SU-DHL-6 (cell line): ENCODE measurements around the gene B3GALT5.

ENCODE experiments used
- H2AFZ ChIP-seq: fragments of 200-600 bp; sonication (generic); 2 replicates; pipeline ENCODE4 v1.6.1; 2014; ENCODE audit warnings: low read depth, mild to moderate bottlenecking, moderate library complexity, mixed read lengths, antibody characterized with exemption, low read length; ENCODE audit not compliant: severe bottlenecking
- H3F3A ChIP-seq: fragments of 200-600 bp; shearing (Covaris generic); 2 replicates; pipeline ENCODE4 v1.6.0; 2016; ENCODE audit warnings: antibody characterized with exemption, mild to moderate bottlenecking; ENCODE audit not compliant: insufficient read depth
- H3K27ac ChIP-seq: fragments of 200-600 bp; sonication (generic); 2 replicates; pipeline ENCODE4 v1.5.1; 2016; ENCODE audit warnings: low read depth, mild to moderate bottlenecking, low read length, moderate library complexity, mixed read lengths
- H3K27me3 ChIP-seq: fragments of 200-600 bp; sonication (generic), shearing (Covaris generic); 2 replicates; pipeline ENCODE4 v1.6.0; 2014; ENCODE audit warnings: mild to moderate bottlenecking, low read length
- H3K36me3 ChIP-seq: fragments of 200-600 bp; sonication (generic); 2 replicates; pipeline ENCODE4 v1.6.1; 2014; ENCODE audit warnings: mild to moderate bottlenecking, low read length, mixed read lengths
- H3K4me2 ChIP-seq: fragments of 300-600, 200-600 bp; shearing (Covaris generic), sonication (generic); 2 replicates; pipeline ENCODE4 v1.6.0; 2014; ENCODE audit warnings: low read length, low read depth, mild to moderate bottlenecking; ENCODE audit not compliant: poor library complexity, severe bottlenecking
- H3K4me3 ChIP-seq: fragments of 200-600 bp; sonication (generic); 2 replicates; pipeline ENCODE4 v1.5.1; 2014; ENCODE audit warnings: antibody characterized with exemption, low read length, mild to moderate bottlenecking, mixed read lengths; ENCODE audit not compliant: insufficient read depth, poor library complexity, severe bottlenecking
- H3K79me2 ChIP-seq: fragments of 200-600 bp; sonication (generic); 2 replicates; pipeline ENCODE4 v1.6.1; 2014; ENCODE audit warnings: mild to moderate bottlenecking, low read length, moderate library complexity; ENCODE audit not compliant: insufficient read depth
- H3K9ac ChIP-seq: fragments of 200-600 bp; sonication (generic); 2 replicates; pipeline ENCODE4 v1.7.0; 2014; ENCODE audit warnings: mild to moderate bottlenecking, low read length
- H3K9me2 ChIP-seq: fragments of 200-600 bp; sonication (generic); replicated peaks from 2 replicates; pipeline ENCODE4 v1.6.1; 2014; ENCODE audit warnings: low read length; ENCODE audit not compliant: insufficient read depth
- H3K9me3 ChIP-seq: fragments of 200-600 bp; sonication (generic); 2 replicates; pipeline ENCODE4 v1.6.1; 2014; ENCODE audit warnings: low read length, mixed read lengths; ENCODE audit not compliant: insufficient read depth
- H4K20me1 ChIP-seq: fragments of 200-600 bp; sonication (generic); 2 replicates; pipeline ENCODE4 v1.6.1; 2014; ENCODE audit warnings: low read depth, mild to moderate bottlenecking, antibody characterized with exemption, low read length, moderate library complexity, mixed read lengths
- EZH2phosphoT487 ChIP-seq: fragments of 200-600 bp; sonication (generic), shearing (Covaris generic); conservative IDR thresholded peaks from 2 replicates; pipeline ENCODE4 v1.6.1; 2018; ENCODE audit warnings: mild to moderate bottlenecking, antibody characterized with exemption, low read length, moderate library complexity, mixed read lengths
- TF ChIP-seq, protein P1 (sequence below): fragments of 200-600 bp; sonication (generic); IDR thresholded peaks from one replicate; pipeline ENCODE4 v1.5.1; 2017; ENCODE audit warnings: antibody characterized with exemption, mild to moderate bottlenecking, low read length, moderate library complexity; ENCODE audit not compliant: insufficient read depth, poor library complexity, severe bottlenecking

Gene B3GALT5

DNA sequence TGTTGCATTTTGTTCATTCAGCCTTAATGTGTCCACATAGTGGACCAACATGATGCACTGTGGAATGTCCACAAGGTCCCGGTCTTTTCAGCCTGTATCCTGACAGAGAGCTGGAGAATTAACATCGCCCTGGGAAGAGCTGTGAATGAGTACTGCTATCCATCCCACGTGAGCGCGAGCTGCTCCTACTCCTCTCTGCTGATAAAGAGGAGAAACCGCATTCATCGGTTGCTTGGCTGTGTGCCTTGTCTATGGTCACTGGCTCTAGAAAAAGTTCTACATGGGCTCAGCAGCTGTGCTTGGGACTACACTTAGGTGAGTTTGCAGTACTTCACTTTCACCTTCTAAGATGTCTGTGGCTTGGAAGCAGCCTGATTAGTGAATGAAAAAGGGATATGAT lies 101.2 kb downstream of the B3GALT5 start:
- Histone ChIP-seq H3K9me2 (no peaks in the 10 kb centered on the region), H3K27me3 (no peaks in the 10 kb centered on the region), H3K4me2 (no peak overlapping the region), H3F3A (no peaks in the 10 kb centered on the region), H3K4me3 (no peak overlapping the region), H2AFZ (no peak overlapping the region), H3K9me3 (no peaks in the 10 kb centered on the region), H3K27ac (no peak overlapping the region), H3K36me3 (no peaks in the 10 kb centered on the region), H4K20me1 (no peaks in the 10 kb centered on the region), H3K9ac (no peak overlapping the region), H3K79me2 (no peaks in the 10 kb centered on the region)
- TF ChIP-seq, protein P1, sequence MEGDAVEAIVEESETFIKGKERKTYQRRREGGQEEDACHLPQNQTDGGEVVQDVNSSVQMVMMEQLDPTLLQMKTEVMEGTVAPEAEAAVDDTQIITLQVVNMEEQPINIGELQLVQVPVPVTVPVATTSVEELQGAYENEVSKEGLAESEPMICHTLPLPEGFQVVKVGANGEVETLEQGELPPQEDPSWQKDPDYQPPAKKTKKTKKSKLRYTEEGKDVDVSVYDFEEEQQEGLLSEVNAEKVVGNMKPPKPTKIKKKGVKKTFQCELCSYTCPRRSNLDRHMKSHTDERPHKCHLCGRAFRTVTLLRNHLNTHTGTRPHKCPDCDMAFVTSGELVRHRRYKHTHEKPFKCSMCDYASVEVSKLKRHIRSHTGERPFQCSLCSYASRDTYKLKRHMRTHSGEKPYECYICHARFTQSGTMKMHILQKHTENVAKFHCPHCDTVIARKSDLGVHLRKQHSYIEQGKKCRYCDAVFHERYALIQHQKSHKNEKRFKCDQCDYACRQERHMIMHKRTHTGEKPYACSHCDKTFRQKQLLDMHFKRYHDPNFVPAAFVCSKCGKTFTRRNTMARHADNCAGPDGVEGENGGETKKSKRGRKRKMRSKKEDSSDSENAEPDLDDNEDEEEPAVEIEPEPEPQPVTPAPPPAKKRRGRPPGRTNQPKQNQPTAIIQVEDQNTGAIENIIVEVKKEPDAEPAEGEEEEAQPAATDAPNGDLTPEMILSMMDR, result no peak
- TF ChIP-seq EZH2phosphoT487, result no peak

DNA sequence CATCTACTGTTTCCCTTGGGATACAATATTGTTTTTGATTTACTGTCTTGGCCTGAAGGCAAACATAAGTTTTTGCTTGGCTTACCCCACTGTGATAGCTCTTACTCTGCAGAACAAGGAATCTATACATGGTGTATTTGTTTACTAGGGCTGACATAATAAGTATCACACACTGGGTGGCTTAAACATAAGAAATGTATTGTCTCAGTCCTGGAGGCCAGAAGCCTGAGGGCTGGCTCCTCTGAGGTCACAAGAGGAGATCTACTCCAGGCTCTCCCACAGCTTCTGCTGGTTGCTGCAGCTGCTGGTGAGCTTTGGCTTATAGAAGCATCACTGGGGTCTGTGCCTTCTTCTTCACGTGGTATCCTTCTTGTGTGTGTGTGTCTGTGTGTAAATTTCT lies 101.6 kb downstream of the B3GALT5 start:
- TF ChIP-seq, protein P1, result no peak
- TF ChIP-seq EZH2phosphoT487, result no peak
- Histone ChIP-seq H3K27ac (no peak overlapping the region), H4K20me1 (no peaks in the 10 kb centered on the region), H3K79me2 (no peaks in the 10 kb centered on the region), H3K9me3 (no peaks in the 10 kb centered on the region), H3K4me2 (no peak overlapping the region), H2AFZ (no peak overlapping the region), H3K36me3 (no peaks in the 10 kb centered on the region), H3K4me3 (no peak overlapping the region), H3F3A (no peaks in the 10 kb centered on the region), H3K9me2 (no peaks in the 10 kb centered on the region), H3K9ac (no peak overlapping the region), H3K27me3 (no peaks in the 10 kb centered on the region)

DNA sequence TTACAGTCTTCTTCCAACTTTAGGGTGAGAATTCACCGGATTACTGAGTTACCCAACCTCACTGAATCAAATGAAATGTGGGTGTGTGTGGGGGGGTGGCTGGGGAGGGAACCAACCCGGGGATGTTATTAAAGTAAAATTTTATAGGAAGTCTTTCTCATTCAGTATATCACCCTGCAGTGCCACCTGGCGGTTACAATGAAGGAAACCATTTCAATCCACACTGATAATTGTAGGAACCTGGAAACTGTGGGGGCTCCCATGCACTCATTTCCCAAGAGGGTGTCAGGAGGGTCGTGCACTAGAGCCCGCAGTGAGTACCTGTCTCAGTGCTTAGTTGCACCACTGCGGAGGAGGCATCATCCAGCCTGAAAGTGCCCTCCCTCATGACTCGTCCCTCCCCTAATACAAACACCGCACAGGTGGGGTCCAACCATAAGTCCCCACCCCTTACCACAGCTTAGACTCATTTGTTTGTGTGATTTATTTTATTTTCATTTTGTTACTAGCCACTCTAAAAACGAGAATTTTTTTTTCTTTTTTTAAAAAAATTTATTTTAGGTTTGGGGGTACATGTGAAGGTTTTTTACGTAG lies 103.2 kb downstream of the B3GALT5 start:
- no peaks in the 10 kb centered on the region for H3K27me3 ChIP-seq
- no peak overlapping the region for H3K9ac ChIP-seq
- H3K36me3 ChIP-seq, result no peaks in the 10 kb centered on the region
- no peaks in the 10 kb centered on the region for H3K9me2 ChIP-seq
- H2AFZ ChIP-seq, result no peak overlapping the region
- no peak overlapping the region for H3K4me2 ChIP-seq
- no peaks in the 10 kb centered on the region for H4K20me1 ChIP-seq
- H3F3A ChIP-seq, result no peaks in the 10 kb centered on the region
- H3K27ac ChIP-seq, result no peak overlapping the region
- no peaks in the 10 kb centered on the region for H3K79me2 ChIP-seq
- TF ChIP-seq, protein P1, result peak; percentile 64
- TF ChIP-seq EZH2phosphoT487, result no peak
- H3K4me3 ChIP-seq, result no peak overlapping the region
- no peaks in the 10 kb centered on the region for H3K9me3 ChIP-seq
